ENCODE results near the gene BAHCC1.

- TF ChIP-seq, protein P1, sequence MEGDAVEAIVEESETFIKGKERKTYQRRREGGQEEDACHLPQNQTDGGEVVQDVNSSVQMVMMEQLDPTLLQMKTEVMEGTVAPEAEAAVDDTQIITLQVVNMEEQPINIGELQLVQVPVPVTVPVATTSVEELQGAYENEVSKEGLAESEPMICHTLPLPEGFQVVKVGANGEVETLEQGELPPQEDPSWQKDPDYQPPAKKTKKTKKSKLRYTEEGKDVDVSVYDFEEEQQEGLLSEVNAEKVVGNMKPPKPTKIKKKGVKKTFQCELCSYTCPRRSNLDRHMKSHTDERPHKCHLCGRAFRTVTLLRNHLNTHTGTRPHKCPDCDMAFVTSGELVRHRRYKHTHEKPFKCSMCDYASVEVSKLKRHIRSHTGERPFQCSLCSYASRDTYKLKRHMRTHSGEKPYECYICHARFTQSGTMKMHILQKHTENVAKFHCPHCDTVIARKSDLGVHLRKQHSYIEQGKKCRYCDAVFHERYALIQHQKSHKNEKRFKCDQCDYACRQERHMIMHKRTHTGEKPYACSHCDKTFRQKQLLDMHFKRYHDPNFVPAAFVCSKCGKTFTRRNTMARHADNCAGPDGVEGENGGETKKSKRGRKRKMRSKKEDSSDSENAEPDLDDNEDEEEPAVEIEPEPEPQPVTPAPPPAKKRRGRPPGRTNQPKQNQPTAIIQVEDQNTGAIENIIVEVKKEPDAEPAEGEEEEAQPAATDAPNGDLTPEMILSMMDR (IDR thresholded peaks at IDR 0.05; ENCODE audit: low read length): no peak
- no peak for TF ChIP-seq EZH2phosphoT487 (IDR thresholded peaks at IDR 0.05; ENCODE audit: low read length)
These were observed 29.1 kb downstream of the BAHCC1 start for GRCh38 chr17:81424151-81425017.
